Suprapubic skin (tissue), 4 donors: ENCODE measurements around the gene TAS1R2. TPM values are rescaled to one million over a fixed set of nuclear protein-coding genes. Genes with fewer than 3 reads are reported as not detected.

ENCODE experiments used
- DNase-seq, 2 donors: peaks; one replicate each; pipeline ENCODE4 v3.0.0-alpha.2; 2019; ENCODE audit warnings: low spot score in 2 of 2
- H3K27ac ChIP-seq: fragments of 200-600 bp; sonication (generic); one replicate; pipeline ENCODE4 v1.5.1; 2019
- H3K27me3 ChIP-seq: fragments of 200-600 bp; sonication (generic); one replicate; pipeline ENCODE4 v1.5.1; 2019
- H3K36me3 ChIP-seq: fragments of 200-600 bp; sonication (generic); one replicate; pipeline ENCODE4 v1.5.1; 2019
- H3K4me1 ChIP-seq: fragments of 200-600 bp; sonication (generic); one replicate; pipeline ENCODE4 v1.5.1; 2019
- H3K4me3 ChIP-seq: fragments of 200-600 bp; sonication (generic); one replicate; pipeline ENCODE4 v1.5.1; 2019; ENCODE audit warnings: mild to moderate bottlenecking
- H3K9me3 ChIP-seq: fragments of 200-600 bp; sonication (generic); one replicate; pipeline ENCODE4 v1.5.1; 2019
- EP300 ChIP-seq: sonication (generic); formaldehyde crosslinking; IDR thresholded peaks from one replicate; pipeline ENCODE4 v1.6.1; 2017; ENCODE audit warnings: antibody characterized with exemption
- POLR2A ChIP-seq, 2 donors: fragments of 450-650 bp; IDR thresholded peaks; one replicate each; pipeline ENCODE4 v1.6.1; 2017; ENCODE audit warnings: antibody characterized with exemption in 2 of 2, mild to moderate bottlenecking in 2 of 2, moderate library complexity in 2 of 2
- POLR2AphosphoS5 ChIP-seq, 3 donors: sonication (generic); formaldehyde crosslinking; IDR thresholded peaks; one replicate each; pipeline ENCODE4 v1.6.1; 2017; ENCODE audit warnings: antibody characterized with exemption in 3 of 3
- WGBS: methylation state at CpG from one replicate; pipeline ENCODE4 v1.1.5; 2018; 5-methylcytosine and 5-hydroxymethylcytosine counted together
- total RNA-seq, 4 donors: library from RNA; depleted of rRNA; stranded (reverse); fragments of >200 nt; gene quantifications; one replicate each; pipeline ENCODE4 v1.1.0, GENCODE V29; 2016
- TF ChIP-seq, protein P1 (sequence below), 2 donors: fragments of 200-600 bp in 1 of 2; fragments of 450-650 bp in 1 of 2; sonication (generic) in 1 of 2; IDR thresholded peaks; one replicate each; pipeline ENCODE4 v1.5.1; 2016 to 2019; ENCODE audit warnings: antibody characterized with exemption in 2 of 2, mild to moderate bottlenecking in 1 of 2, moderate library complexity in 1 of 2

The TAS1R2 gene
- total RNA-seq, 4 donors from 2014 or later: 0.38 to 1.3 (median 1.2) TPM; not detected in 1

DNA sequence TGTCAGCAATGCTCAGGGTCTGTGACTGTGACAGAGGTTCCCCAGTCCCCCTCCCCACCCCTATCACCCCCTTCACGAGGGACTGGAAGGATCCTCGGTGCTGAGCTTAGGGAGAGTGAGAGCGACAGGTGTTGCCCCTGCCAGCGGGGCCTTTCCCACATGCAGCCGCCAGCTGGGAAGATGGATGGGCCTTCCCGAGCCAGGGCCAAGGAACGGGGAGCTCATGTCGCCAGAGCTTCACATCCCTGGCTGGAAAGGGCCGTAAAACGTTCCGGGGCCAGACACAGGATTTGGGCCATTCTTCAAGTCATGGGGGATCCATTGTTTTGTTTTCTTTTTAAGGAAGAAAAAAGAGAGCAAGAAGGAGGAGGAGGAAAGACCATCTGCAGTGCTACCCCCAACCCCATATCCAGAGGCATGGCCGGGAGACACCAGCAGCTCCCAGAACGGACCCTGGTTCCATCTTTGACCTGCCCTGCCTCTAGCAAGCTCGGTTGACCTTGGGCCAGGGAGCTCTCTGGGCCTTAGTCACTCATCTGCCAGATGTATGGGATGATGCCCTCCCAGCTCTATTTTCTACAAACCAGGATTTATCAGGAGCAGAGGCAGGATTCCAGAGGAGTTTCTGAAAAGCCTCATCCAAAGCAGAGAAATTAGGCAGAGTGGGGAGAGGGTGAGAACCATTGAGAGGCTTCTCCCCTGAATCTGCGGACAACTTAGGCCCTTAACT is 54.1 kb downstream of the TAS1R2 start:
- TF ChIP-seq POLR2A (IDR thresholded peaks at IDR 0.05): no peak
- 60% methylated on average over 15 of the region's 15 CpGs for WGBS
- H3K4me1 ChIP-seq: no peaks in the 10 kb centered on the region
- H3K4me3 ChIP-seq: no peak overlapping the region
- DNase-seq: no peak
- H3K36me3 ChIP-seq: no peaks in the 10 kb centered on the region
- peaks cover 36% of the 10 kb centered on the region for H3K27me3 ChIP-seq
- no peak overlapping the region for H3K27ac ChIP-seq
- H3K9me3 ChIP-seq: no peaks in the 10 kb centered on the region

DNA sequence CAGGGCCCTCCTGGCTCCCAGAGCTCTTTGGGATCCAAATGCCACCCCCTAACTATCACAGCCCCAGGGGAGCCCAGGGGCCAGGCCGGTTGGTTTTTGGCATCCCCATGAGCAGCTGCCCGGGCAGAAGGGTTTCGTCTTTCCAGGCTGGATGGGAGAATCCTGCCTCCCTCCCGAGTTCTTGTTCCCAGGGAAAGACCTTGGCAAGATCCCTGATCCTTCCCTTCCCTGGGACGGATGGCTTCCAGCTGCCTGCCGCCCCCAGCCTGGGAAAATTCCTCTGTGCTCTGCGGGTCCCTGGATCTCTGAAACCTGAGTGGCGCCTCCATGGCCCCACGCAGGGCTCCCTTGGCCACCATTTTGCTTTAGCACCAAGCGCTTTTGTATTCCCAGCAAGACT is 55.6 kb downstream of the TAS1R2 start:
- H3K4me1 ChIP-seq: no peaks in the 10 kb centered on the region
- no peak overlapping the region for H3K4me3 ChIP-seq
- H3K36me3 ChIP-seq: no peaks in the 10 kb centered on the region
- DNase-seq: no peak
- 54% methylated on average over 10 of the region's 10 CpGs for whole genome bisulfite sequencing
- H3K9me3 ChIP-seq: no peaks in the 10 kb centered on the region
- no peak overlapping the region for H3K27ac ChIP-seq
- TF ChIP-seq POLR2A (IDR thresholded peaks at IDR 0.05) (no peak), EP300 (no peak), POLR2AphosphoS5 (IDR thresholded peaks at IDR 0.05) (no peak)
- TF ChIP-seq, protein P1, sequence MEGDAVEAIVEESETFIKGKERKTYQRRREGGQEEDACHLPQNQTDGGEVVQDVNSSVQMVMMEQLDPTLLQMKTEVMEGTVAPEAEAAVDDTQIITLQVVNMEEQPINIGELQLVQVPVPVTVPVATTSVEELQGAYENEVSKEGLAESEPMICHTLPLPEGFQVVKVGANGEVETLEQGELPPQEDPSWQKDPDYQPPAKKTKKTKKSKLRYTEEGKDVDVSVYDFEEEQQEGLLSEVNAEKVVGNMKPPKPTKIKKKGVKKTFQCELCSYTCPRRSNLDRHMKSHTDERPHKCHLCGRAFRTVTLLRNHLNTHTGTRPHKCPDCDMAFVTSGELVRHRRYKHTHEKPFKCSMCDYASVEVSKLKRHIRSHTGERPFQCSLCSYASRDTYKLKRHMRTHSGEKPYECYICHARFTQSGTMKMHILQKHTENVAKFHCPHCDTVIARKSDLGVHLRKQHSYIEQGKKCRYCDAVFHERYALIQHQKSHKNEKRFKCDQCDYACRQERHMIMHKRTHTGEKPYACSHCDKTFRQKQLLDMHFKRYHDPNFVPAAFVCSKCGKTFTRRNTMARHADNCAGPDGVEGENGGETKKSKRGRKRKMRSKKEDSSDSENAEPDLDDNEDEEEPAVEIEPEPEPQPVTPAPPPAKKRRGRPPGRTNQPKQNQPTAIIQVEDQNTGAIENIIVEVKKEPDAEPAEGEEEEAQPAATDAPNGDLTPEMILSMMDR (IDR thresholded peaks at IDR 0.05): no peak
- peaks cover 32% of the 10 kb centered on the region for H3K27me3 ChIP-seq

DNA sequence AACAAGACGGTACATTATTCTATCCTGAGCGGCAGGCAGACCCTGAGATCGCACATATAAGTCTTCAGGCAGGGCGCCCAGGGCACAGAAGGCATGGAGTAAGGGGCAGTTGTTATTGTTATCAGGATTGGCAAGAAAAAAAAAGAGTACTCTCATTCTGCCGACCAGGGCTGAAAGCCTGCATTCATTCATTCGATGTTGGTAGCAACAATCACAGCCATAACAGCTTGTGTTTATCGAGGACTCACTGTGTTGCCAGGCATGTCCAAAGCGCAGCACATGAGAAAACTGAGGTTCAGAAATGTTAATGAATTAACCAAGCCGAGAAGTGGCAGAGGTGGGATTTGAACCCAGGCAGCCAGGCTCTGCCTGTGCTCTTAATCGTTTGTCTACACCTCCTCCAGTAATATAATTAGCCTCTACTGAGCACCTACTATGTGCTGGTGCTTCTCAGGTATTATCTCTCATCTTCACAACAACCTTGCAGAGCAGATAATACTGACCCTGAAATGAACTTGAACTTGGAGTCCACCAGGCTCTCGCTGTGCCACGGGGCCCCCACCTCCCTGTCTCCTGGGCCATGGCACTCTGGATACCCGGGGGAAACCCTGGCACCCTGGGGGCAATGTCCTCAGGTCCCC is 56.2 kb downstream of the TAS1R2 start:
- Histone ChIP-seq H3K9me3 (no peaks in the 10 kb centered on the region), H3K27me3 (peaks cover 26% of the 10 kb centered on the region), H3K4me3 (no peak overlapping the region), H3K27ac (no peak overlapping the region), H3K4me1 (no peaks in the 10 kb centered on the region), H3K36me3 (no peaks in the 10 kb centered on the region)
- TF ChIP-seq EP300 (no peak), POLR2AphosphoS5 (IDR thresholded peaks at IDR 0.05) (no peak), POLR2A (IDR thresholded peaks at IDR 0.05) (no peak)
- TF ChIP-seq, protein P1 (IDR thresholded peaks at IDR 0.05): no peak
- no peak for DNase-seq
- WGBS: 57% methylated on average over 13 of the region's 13 CpGs

DNA sequence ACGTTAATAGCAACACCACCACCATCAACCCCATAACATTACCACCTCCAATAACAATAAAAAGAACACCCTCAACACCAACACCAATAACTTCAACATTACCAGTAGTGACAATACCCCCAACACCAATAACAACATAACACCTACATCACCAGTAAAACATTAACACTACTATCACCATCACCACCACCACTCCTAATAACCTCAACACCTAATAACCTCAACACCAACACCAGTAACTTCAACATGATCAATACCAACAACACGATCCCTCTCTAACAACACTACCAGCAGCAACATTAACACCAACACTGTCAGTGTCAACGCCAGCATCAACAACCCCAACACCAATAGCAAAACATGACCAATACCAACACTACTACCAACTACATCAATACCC is 57.2 kb downstream of the TAS1R2 start:
- no peaks in the 10 kb centered on the region for H3K36me3 ChIP-seq
- no peak for DNase-seq
- no peak for TF ChIP-seq EP300
- TF ChIP-seq POLR2A (IDR thresholded peaks at IDR 0.05): no peak
- WGBS: 90% methylated on average over 3 of the region's 3 CpGs
- peaks cover 26% of the 10 kb centered on the region for H3K27me3 ChIP-seq
- no peaks in the 10 kb centered on the region for H3K4me1 ChIP-seq
- H3K9me3 ChIP-seq: no peaks in the 10 kb centered on the region
- H3K27ac ChIP-seq: no peak overlapping the region
- no peak overlapping the region for H3K4me3 ChIP-seq

DNA sequence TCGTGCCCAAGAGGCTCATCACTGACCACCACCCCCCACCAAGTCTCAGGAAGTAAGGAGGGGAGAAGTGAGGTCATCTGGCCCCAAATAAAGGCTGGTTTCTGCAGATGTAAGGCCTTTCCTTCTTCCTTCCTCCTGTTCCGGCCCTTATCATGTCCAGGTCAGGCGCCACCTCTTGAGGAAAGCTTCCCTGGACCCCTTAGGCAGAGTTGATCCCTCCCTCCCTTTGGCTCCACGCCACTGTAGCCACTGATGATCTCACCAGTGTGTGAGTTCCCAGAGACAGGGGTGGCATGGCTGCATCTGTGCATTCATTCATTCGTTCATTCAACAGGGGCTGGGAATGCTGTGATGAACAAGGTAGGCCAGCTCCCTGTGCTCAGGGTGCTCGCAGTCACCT is 59.2 kb downstream of the TAS1R2 start:
- Histone ChIP-seq H3K4me3 (no peak overlapping the region), H3K27me3 (peaks cover 32% of the 10 kb centered on the region), H3K4me1 (no peaks in the 10 kb centered on the region), H3K27ac (no peak overlapping the region), H3K36me3 (no peaks in the 10 kb centered on the region), H3K9me3 (no peaks in the 10 kb centered on the region)
- TF ChIP-seq POLR2AphosphoS5 (IDR thresholded peaks at IDR 0.05) (no peak), EP300 (no peak), POLR2A (IDR thresholded peaks at IDR 0.05) (no peak)
- TF ChIP-seq, protein P1 (IDR thresholded peaks at IDR 0.05): no peak
- DNase-seq: no peak
- WGBS: 94% methylated on average over 5 of the region's 6 CpGs

DNA sequence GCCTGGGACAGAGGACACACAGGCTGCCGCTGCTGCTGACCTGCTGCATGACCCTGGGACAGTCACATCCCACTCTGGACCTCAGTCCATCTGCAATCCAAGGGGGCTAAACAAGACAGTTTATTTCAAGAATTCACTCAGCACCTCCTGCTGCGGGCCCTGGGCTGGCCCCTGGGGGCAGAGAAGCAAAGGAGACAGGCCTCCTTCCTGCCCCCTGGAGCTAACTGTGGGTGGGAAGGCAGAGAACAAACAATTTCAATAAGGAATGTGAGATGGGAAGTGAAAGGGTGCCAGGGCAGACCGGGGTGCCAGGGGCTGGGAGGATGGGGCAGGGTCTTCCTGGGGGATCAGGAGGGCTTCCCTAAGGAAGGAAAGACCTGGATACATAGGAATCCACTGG is 60.0 kb downstream of the TAS1R2 start:
- Histone ChIP-seq H3K9me3 (no peaks in the 10 kb centered on the region), H3K27ac (no peak overlapping the region), H3K36me3 (no peaks in the 10 kb centered on the region), H3K27me3 (peaks cover 30% of the 10 kb centered on the region), H3K4me1 (no peaks in the 10 kb centered on the region), H3K4me3 (no peak overlapping the region)
- 81% methylated on average over 3 of the region's 3 CpGs for WGBS
- TF ChIP-seq EP300: no peak
- TF ChIP-seq POLR2AphosphoS5 (IDR thresholded peaks at IDR 0.05): no peak
- TF ChIP-seq POLR2A (IDR thresholded peaks at IDR 0.05): no peak
- DNase-seq: no peak
